HG02840 (cell line): Measurements from ENCODE around the gene RBM26.
"Not testable (repeated sequence)": the region's sequence is repeated elsewhere in the genome, so short reads cannot be mapped to it uniquely, and the experiment has no call there.

Experiments
- ATAC-seq: cut with Tn5 transposase; IDR thresholded peaks from one replicate; pipeline ENCODE4 v1.9.1; 2021; ENCODE audit warnings: mild to moderate bottlenecking, moderate library complexity, moderate number of reproducible peaks; ENCODE audit not compliant: unreplicated experiment, low FRiP score

RBM26 gene

DNA sequence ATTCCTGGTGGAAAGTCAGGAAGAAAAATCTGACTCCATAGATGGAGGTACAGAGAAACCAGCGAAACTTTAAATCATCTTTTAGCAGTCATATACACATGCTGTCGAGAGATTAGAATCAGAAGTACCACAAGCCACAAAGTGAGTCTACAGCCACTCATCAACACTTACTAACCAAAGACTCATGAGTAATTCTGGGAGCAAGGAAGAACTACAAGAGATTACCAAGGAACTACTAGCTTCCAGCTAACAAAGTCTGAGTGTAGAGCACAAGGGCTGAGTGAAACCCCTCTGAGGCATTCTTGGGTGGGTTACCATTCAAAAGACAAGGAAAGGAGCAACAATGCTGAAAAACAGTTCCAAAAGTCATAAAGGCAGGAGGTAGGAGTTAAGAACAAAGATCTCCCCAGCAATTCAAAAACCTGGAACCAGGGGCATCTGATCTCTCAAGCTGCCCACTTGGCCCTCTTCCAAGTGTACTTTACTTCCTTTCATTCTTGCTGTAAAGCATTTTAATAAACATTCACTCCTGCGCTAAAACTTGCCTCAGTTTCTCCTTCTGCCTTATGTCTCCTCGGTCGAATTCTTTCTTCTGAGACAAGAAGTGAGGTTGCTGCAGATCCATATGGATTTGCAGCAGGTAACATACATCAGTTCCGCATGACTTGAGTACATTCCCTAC lies 13.0 kb downstream of the RBM26 start:
- ATAC-seq: peak; percentile 48

DNA sequence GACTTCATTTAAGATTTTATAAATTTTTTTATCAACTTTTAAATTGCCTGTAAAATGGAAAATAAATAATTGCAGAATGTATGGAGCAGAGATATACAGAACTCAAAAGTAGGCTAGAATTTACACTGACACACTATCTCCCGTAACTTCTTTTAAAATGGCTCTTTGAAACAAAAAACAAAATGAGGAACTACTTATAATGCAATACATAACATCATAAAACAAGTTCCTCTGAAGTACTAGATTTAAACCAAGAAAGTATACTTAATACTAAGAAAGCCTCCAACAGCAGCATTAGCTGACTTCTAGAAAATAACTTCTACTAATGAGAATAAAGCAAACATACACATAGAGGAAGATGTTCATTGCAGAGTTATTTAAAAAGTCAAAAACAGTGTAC lies 17.0 kb downstream of the RBM26 start:
- no peak for ATAC-seq

DNA sequence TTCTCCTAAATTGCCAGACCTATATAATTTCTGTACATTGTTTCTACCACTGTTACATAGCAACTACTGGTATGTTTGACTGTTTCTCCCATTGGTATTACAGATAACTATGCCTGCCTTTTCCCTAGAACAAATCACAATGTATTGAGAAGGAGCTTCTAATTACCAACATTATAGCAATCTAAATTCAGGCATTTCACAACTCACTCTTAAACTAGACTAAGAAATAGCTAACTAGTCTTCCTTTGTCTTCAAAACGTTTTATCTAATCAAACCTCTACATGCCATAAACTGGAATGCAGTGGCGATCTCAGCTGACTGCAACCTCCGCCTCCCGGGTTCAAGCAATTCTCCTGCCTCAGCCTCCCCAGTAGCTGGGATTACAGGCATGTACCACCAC lies 18.2 kb downstream of the RBM26 start:
- no peak for ATAC-seq

DNA sequence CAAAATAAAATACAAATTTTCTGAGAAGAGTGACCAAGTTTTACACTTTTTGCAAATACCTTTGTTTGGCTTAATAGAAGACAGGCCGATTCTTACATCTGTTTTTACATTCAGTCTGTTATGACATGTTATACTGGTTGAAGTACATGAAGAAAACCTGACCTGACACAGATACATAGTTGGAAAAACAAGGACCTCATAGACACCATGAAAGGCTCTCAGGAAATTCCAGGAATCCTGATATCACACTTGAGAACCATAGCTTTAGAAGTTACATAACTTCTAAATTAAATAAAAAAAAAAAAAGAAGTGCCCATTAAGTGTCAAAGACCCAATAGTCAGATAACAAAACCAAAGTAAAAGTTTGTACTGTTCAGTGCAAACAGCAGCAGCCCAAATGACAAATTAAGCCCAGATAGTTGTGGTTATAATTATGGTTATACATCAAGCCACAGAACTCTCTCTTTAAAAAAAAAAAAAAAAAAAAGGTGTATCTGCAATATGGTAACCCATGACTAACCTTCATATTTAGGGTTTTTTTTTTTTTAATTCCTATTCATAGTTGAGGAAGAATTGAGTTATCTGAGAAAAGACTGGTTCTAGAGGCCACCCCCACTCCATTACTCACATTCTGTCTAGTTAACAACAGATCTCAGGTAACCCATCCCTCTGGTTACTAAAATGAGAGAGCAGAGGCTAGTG lies 19.8 kb downstream of the RBM26 start:
- ATAC-seq: peak; percentile 2

DNA sequence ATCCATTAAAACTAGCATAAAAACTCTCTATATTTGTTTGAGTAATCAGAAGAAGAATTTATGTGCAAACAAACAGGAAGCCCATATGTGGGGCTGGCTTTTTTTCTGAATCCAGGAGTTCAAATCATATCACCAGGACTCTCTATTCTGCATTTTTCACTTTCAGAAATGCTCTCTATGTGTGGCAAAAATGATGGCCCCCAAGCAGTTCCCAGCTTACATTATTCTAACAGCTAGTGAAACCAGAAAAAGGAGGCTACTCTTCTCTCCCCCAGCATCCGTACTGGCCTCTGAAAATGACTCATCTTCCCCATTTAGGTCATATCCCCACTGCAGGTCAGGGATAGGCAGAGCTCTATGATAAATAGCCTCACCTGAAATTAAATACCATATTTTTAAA lies 20.4 kb downstream of the RBM26 start:
- ATAC-seq: peak; percentile 97

DNA sequence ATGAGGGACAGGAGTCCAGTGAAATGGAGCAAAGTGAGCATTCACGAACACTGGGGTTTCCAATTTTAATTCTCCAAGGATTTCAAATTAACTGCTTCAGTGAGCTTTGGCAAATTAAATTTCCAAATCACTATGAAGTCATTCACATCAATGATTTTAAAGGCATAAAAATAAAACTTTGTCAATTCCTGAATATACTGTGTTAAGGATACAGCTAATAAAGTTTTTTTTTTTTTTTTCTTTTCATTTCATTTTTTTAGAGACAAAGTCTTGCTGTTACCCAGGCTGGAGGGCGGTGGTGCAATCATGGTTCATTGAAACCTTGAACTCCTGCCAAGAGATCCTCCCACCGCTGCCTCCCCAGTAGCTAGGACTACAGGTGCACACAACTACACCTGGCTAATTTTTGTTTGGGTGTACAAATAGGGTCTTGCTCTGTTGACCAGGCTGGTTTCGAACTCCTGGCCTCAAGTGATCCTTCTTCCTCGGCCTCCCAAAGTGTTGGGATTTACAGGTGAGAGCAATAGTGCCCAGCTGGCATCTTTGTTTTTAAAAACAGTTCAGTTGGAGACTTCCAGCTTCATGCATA lies 21.9 kb downstream of the RBM26 start:
- no peak for ATAC-seq

DNA sequence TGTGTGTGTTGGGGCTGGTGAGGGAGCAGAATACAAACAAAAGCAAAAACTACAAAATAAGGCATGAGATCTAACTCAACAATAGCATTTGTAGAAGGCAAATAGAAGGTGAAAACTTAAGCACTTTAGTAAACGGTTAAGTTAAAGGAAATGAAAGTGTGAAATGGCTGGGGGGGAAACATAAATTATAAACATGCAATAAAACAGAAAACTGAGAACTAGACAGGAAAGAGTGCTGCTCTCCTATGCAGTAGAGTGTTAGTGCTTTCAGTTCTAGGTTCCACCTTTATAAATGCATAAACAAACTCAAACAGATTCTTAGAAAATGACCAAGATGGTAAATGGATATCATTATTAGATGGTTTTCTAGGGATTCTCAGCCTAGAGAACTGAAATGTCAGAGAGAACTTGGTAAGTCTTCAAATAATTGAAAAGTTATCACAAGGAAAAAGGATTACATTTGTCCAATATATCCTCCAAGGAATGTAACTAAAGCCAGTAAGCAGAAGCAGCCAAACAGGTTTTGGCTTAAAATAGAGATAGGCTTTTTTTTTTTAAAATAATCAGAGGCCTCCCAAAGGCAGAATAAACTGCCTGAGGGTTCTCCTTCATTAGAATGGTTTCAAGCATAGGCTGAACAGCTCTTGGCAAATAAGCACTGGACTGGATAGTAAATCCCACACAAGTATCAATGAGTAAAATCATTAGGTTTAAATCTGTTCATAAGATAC lies 23.3 kb downstream of the RBM26 start:
- peak; percentile 40 for ATAC-seq

DNA sequence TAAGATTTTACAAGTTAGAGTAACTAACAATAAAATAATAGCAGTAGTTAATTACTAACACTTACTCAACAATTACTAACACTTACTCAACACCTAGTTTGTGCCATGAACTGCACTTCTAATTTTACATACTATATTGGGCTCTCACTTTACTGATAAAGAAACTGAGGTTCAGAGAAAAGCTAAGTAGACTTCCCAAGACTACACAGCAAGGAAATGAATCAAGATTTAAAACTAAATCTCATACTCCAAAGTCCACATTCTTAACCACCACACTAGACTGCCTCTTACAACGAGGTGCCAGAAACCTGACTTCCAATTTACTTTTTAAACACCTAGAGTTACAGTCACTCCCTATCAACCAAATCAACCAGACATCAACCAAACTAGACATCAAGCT lies 25.1 kb downstream of the RBM26 start:
- no peak for ATAC-seq

DNA sequence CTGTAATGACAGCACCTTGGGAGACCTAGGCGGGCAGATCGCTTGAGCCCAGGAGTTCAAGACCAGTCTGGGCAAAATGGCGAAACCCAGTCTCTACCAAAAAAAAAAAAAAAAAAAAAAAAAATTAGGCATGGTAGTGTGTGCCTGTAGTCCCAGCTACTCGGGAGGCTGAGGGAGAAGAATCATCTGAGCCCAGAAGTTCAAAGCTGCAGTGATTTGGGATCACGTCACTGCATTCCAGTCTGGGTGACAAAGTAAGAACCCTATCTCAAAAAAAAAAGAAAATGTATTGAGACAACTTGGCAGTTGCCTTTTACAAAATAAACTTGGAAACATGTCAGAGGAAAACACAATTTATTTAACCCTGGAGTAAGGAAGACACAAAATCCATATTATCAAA lies 26.8 kb downstream of the RBM26 start:
- ATAC-seq: no peak

DNA sequence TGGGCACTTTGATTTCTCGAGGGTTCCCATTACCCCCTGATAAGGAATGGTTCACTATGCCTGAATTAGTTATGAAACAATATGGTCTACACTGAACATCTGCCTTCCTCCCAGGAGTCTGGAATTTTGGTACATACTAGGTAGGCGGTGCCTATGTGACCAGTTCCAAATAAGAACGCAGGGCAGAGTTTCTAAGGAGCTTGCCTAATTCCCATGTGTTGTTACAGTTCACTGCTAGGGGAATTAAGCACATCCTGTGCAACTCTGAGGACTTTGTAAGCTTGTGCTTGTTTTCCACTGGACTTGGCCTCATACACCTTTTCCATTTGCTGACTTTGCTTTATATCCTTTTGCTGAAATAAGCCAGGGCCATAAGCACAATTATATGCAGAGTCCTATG lies 29.2 kb downstream of the RBM26 start:
- ATAC-seq: no peak

DNA sequence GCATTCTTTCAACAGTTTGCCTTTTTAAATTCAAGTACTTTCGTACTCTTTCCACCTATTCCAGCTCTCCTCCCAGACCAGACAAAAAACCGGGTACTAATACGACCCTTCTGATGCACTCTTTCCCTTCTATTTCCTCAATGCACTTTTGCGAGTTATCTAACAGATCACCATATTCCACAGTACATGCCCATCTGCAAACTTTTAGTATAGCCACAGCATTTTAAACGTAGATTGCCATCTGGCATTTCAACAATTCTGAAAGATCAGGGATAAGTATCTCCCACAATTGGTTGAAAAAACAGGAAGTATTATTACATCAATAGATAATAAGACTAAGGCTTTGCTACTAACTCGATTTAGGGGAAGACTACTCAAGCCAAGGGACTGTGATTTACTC lies 31.5 kb downstream of the RBM26 start:
- no peak for ATAC-seq

DNA sequence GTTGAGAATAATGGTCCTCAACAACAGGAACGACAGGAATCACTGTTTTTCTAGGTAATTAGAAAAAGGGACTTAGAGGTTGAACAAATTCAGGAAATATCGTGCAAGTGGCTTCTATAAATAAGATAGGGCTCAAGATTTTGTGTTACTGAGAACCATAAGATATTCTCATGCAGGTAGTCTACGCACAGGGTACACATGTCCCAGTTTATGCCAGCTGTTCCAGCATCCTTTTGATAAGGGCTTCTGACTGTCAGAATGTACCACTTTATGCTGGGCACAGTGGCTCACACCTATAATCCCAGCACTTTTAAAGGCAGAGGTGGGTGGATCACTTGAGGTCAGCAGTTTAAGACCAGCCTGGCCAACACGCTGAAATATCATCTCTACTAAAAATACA lies 32.1 kb downstream of the RBM26 start:
- ATAC-seq: no peak

DNA sequence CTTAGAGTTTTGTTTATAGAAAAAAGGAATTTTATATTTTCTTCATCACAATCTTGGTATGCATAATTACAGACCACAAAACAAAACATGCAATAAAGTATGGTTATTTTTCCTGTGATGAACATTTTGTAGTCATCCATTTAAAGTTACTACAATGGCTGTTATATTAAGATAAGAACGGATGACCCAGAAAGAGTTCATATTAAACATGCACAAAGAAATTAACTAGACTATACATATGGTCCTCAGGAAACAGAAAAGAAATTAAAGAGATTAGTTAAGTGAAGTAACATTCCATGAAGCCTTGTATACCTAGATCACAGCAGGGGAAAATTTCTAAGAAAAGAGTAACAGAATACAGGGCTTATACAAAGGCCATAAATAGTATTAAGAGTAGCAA lies 36.8 kb downstream of the RBM26 start:
- no peak for ATAC-seq

DNA sequence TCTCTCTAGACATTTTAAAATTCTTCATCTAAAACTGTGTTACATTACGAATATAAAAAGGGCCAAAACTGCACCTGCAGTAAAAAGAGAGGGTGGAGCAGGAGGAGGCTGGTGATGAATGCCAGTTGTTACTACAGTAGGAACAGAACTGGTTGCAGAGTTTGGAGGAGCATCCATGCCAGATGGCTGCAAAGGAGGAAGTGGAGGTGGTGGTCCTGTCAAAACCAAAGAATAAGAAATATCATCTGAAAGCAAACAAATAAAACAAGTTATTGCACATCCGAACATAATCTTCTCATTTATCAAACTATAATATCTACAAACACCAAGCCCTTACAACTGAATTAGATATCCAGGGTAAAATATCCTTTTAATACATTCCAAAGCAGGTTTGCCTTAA lies 40.1 kb downstream of the RBM26 start:
- no peak for ATAC-seq

DNA sequence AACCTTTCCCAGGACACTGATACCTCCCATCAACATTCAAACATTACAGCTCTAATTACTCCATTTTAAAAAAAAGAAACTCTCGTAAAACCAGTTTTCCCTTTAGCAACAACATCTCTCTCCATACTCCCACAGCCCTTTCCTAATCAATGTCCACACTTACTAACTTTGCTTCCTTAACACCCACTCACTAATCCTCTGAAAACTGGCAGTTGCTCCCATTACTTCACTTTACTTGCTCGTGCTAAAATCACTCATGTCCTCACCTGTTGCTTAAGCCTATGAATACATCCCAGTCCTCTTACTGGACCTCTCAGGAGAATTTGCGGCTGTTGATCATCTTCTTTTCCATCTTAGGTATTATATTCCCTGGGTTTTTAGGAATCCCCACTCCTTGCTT lies 44.8 kb downstream of the RBM26 start:
- no peak for ATAC-seq

DNA sequence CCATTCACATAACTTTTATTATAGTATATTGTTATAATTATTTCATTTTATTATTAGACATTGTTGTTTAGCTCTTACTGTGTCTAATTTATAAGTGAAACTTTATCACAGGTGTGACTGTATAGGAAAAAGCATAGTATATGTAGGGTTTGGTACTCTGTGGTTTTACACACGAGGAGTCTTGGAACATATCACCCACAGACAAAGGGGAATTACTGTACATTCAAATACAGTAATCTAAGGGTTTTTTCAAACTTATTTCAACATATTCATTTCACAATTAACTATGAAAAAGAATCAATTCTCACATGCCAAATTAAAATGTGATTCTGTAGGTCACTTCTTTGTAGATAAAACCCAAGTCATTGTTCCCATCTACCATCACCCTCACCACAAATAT lies 46.0 kb downstream of the RBM26 start:
- ATAC-seq: peak; percentile 56

DNA sequence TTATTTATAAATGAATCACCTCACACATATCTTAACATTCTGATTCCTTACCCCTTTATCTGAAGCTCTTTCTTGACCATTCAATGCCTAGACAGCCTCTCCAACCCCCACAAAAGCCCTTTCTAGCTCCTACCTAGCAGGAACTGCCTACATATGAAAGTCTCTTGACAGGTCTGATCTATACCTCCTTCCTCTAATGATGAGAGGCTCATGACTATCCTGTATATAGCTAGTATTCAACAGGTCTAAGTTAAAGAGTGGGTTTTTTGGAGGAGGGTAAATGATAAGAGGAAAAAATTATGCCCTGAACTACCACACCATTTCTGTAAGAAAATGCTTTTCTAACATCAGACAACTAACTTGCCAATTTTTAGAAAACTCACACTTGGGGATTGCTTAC lies 47.0 kb downstream of the RBM26 start:
- no peak for ATAC-seq

DNA sequence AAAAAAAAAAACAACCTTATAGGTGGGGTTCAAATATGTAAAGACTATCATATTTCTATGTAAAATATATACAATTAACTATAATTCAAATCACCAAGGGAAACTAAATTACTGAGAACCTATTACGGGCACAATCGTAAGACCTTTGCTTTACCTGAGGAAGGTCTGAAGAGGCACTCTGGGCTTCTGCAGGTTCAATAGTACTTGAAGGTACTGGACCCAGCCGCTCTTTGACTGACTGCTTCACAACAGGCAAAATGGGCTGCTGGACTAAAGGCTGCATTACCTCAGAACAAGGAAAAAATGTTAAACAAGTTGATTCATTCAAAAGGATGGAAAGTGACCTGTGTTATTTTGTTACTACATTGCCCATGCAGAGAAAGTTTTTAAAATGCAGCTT lies 51.8 kb downstream of the RBM26 start:
- no peak for ATAC-seq

DNA sequence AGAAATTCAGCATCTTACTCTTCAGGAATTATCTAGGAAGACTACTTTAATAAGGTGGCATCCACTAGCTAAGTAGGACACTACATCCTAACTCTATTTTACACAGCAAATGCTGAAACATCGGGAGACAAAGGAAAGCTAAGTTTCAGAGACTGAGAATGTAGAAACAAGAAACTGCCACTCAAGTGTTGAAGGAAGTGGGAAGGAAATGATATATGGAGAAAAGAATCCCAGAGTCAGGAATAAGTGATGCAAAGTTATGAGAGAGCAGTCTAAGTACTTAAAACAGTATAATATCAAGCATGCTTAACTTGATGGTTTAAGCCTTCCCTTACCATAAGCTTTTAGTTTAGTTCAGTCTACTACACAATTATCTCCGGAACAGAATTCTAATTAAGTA lies 52.4 kb downstream of the RBM26 start:
- ATAC-seq: no peak

DNA sequence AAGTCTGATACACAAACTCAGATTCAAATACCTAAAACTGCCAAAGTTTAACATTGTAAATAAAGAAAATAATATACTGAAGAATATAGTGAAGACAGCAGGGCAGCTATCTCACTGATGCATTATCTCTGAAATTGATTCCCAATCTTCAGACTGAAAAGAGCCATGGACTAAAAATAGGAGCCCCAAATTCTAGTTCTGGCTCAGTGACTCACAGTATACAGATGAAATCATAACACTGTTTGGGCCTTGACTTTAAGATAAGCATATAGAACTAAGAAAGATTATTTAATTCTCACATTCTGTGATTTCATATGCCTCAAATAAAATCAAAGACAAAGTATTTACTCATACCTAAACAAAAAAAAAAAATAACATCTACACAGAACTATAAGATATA lies 53.9 kb downstream of the RBM26 start:
- ATAC-seq: no peak

DNA sequence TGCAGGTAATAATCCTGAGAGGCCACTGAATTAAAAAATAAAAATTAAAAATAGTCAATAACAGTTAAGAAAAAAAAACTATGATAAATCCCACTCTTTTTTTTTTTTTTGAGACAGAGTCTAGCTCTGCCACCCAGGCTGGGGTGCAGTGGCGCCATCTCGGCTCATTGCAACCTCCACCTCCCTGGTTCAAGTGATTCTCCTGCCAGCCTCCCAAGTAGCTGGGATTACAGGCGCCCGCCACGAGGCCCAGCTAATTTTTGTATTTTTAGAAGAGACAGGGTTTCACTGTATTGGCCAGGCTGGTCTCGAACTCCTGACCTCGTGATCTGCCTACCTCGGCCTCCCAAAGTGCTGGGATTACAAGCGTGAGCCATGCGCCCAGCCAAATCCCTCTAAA lies 56.4 kb downstream of the RBM26 start:
- not testable (repeated sequence) for ATAC-seq
